Nephron (organoid): Measurements from ENCODE around the gene TUBB2B.

Experiments used
- H3K27ac Mint-ChIP-seq, 3 experiments: 2 replicates each; pipeline ENCODE4 v1.8.0; 2020; ENCODE audit warnings: mixed read lengths in 3 of 3, mild to moderate bottlenecking in 2 of 3, moderate library complexity in 1 of 3
- H3K27me3 Mint-ChIP-seq: 2 replicates; pipeline ENCODE4 v1.8.0; 2021; ENCODE audit warnings: low read depth, mild to moderate bottlenecking, moderate library complexity, mixed read lengths
- H3K36me3 Mint-ChIP-seq: 2 replicates; pipeline ENCODE4 v1.8.0; 2020; ENCODE audit warnings: low read depth, mixed read lengths
- H3K4me1 Mint-ChIP-seq: 2 replicates; pipeline ENCODE4 v1.8.0; 2020; ENCODE audit warnings: mixed read lengths
- H3K4me3 Mint-ChIP-seq, 3 experiments: 2 replicates each; pipeline ENCODE4 v1.8.0; 2020; ENCODE audit warnings: mild to moderate bottlenecking in 3 of 3, mixed read lengths in 3 of 3, moderate library complexity in 2 of 3
- H3K9me3 Mint-ChIP-seq: 2 replicates; pipeline ENCODE4 v1.8.0; 2020; ENCODE audit warnings: mixed read lengths
- TF ChIP-seq, protein P1 (sequence below), 3 experiments: fragments of 200-600 bp; sonication (generic); IDR thresholded peaks; one replicate each; pipeline ENCODE4 v1.5.0; 2021; ENCODE audit warnings: antibody characterized with exemption in 3 of 3; ENCODE audit not compliant: unreplicated experiment in 3 of 3

Gene TUBB2B

DNA sequence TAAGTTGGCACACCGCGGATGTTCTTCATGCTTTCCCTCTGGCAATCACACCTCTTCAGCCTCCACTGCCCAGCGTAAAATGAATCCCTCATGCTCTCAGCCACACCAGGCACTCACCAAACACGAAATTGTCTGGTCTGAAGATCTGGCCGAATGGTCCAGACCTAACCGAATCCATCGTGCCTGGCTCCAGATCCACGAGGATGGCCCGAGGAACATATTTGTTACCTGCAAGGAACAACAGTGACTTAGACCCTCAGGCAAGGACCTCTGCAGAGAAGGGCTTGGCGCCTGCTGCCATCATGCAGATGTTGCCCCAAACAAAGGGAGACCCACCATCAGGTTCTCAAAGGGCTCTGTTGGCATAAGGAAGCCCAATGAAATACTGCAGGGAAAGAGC is 1.4 kb downstream of the TUBB2B start:
- H3K4me3 Mint-ChIP-seq: peak overlapping the region; percentile 90 to 92 (median 91)
- peaks cover 21% of the 10 kb centered on the region for H3K36me3 Mint-ChIP-seq
- H3K27me3 Mint-ChIP-seq: peaks cover 58% of the 10 kb centered on the region
- H3K4me1 Mint-ChIP-seq: peaks cover 44% of the 10 kb centered on the region
- TF ChIP-seq, protein P1, sequence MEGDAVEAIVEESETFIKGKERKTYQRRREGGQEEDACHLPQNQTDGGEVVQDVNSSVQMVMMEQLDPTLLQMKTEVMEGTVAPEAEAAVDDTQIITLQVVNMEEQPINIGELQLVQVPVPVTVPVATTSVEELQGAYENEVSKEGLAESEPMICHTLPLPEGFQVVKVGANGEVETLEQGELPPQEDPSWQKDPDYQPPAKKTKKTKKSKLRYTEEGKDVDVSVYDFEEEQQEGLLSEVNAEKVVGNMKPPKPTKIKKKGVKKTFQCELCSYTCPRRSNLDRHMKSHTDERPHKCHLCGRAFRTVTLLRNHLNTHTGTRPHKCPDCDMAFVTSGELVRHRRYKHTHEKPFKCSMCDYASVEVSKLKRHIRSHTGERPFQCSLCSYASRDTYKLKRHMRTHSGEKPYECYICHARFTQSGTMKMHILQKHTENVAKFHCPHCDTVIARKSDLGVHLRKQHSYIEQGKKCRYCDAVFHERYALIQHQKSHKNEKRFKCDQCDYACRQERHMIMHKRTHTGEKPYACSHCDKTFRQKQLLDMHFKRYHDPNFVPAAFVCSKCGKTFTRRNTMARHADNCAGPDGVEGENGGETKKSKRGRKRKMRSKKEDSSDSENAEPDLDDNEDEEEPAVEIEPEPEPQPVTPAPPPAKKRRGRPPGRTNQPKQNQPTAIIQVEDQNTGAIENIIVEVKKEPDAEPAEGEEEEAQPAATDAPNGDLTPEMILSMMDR (IDR thresholded peaks at IDR 0.05; ENCODE audit: unreplicated experiment in 3 of 3): no peak
- no peak overlapping the region for H3K27ac Mint-ChIP-seq
- no peaks in the 10 kb centered on the region for H3K9me3 Mint-ChIP-seq

DNA sequence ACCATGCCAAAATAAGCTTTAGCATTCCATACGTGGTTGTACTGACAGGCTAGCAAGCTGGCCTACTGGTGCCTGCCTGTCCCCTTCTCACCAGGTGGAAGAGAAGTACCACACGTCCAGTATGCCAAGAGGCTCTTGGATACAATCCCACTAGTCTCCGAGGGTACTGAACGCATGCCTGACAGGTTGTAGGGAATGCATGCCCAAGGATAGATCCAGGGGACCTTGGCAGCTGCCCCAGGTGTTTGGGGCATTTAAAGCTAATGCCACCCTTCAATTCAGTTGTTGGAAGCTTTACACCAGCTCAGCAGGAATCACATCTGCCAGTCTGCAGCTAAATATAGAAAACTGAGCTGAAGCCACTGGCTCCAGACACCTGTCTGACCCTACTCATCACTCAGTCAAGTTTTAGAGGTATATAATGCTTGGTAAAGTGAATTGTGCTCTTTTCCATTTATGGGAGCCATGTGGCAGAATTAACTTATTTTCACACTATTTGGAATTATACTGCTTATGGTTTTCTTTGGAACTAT is 4.9 kb downstream of the TUBB2B start:
- peaks cover 21% of the 10 kb centered on the region for H3K36me3 Mint-ChIP-seq
- TF ChIP-seq, protein P1 (IDR thresholded peaks at IDR 0.05; ENCODE audit: unreplicated experiment in 3 of 3): no peak
- peaks cover 33% of the 10 kb centered on the region for H3K27me3 Mint-ChIP-seq
- H3K9me3 Mint-ChIP-seq: no peaks in the 10 kb centered on the region
- no peak overlapping the region for H3K4me3 Mint-ChIP-seq
- no peak overlapping the region for H3K27ac Mint-ChIP-seq
- peaks cover 21% of the 10 kb centered on the region for H3K4me1 Mint-ChIP-seq

DNA sequence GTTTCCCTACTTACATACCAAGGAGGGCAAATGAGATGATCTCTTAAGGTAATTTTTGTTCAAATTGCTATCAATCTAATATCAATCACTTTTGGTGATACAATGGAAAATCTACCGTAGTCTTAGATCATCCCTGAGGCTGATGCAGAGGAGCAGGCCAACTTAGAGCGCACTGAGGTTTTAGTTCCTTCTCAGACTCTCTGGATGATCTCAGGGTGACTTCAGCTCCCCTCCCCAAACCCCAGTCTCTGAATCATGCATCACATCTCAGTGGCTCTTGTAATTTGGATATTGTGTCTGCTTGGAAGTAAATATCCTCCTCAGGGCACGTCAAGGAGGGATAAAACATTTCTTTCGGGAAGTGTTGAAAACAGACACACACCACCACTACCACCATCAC is 5.9 kb downstream of the TUBB2B start:
- H3K36me3 Mint-ChIP-seq: peaks cover 21% of the 10 kb centered on the region
- no peak overlapping the region for H3K27ac Mint-ChIP-seq
- peaks cover 18% of the 10 kb centered on the region for H3K4me1 Mint-ChIP-seq
- TF ChIP-seq, protein P1 (IDR thresholded peaks at IDR 0.05; ENCODE audit: unreplicated experiment in 3 of 3): no peak
- no peaks in the 10 kb centered on the region for H3K9me3 Mint-ChIP-seq
- no peak overlapping the region for H3K4me3 Mint-ChIP-seq
- H3K27me3 Mint-ChIP-seq: peaks cover 27% of the 10 kb centered on the region

DNA sequence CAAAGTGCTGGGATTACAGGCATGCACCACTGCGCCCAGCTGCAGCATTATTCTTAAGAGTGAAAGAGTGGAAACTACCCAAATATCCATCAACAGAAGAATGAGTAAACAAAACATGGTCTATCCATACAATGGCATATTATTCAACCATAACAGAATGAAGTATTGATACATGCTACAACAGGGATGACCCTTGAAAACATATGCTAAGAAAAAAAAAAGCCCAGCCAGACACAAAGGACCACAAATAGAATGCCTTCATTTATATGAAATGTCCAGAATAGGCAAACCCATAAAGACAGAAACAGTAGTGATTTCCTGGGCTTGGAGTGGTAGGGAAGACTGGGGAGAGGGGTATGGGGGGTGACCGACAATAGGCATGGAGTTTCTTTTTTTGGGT is 7.1 kb downstream of the TUBB2B start:
- H3K27me3 Mint-ChIP-seq: peaks cover 16% of the 10 kb centered on the region
- no peak overlapping the region for H3K27ac Mint-ChIP-seq
- TF ChIP-seq, protein P1 (IDR thresholded peaks at IDR 0.05; ENCODE audit: unreplicated experiment in 3 of 3): no peak
- H3K36me3 Mint-ChIP-seq: peaks cover 14% of the 10 kb centered on the region
- H3K4me1 Mint-ChIP-seq: peaks cover 7% of the 10 kb centered on the region
- no peaks in the 10 kb centered on the region for H3K9me3 Mint-ChIP-seq
- H3K4me3 Mint-ChIP-seq: no peak overlapping the region

DNA sequence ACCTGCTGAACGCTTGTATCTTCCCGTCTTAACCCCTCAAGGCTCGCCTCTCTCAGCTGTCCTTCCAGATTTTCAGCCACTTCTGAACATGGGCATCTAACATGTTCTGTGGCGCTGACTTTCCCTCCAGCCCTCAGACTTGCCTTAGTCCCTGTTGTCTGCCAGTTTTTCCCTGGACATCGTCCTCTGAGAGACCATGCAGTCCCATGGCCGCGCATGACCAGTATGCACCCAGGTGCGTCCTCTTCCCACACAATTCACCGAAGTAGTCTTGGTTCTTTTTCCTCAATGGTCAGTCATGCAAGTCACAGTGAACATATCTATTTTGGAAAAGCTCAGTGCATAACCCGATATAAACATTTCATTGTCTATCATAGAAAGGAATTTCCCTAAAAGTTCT is 9.2 kb downstream of the TUBB2B start:
- no peak overlapping the region for H3K27ac Mint-ChIP-seq
- H3K4me1 Mint-ChIP-seq: no peaks in the 10 kb centered on the region
- no peak overlapping the region for H3K4me3 Mint-ChIP-seq
- H3K36me3 Mint-ChIP-seq: no peaks in the 10 kb centered on the region
- TF ChIP-seq, protein P1 (IDR thresholded peaks at IDR 0.05; ENCODE audit: unreplicated experiment in 3 of 3): no peak
- H3K9me3 Mint-ChIP-seq: no peaks in the 10 kb centered on the region
- peaks cover 8% of the 10 kb centered on the region for H3K27me3 Mint-ChIP-seq

DNA sequence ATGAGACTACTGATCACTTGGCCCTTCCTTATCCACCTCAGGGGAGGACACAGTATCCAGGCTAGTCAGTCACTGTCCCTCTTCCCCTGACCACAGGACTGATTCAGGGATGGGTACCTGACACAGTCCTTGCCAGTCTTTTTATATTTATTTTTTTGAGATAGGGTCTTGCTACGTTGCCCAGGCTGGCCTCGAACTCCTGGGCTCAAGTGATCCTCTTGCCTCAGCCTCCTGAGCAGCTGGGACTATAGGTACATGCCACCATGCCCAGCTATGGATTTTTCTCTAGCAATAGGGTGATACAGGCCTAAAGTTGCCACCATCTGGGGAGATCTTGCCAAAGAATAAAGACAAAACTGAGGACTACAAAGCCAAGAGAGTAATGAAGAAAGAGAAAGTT is 10.2 kb downstream of the TUBB2B start:
- Mint-ChIP-seq H3K4me1 (no peaks in the 10 kb centered on the region), H3K27ac (peak overlapping the region in 1 of 3 experiments; percentile 10), H3K4me3 (no peak overlapping the region), H3K9me3 (no peaks in the 10 kb centered on the region), H3K36me3 (no peaks in the 10 kb centered on the region), H3K27me3 (peaks cover 9% of the 10 kb centered on the region)
- TF ChIP-seq, protein P1 (IDR thresholded peaks at IDR 0.05; ENCODE audit: unreplicated experiment in 3 of 3): no peak
